Spleen (tissue), 11 donors: ENCODE data around the gene HACD2. TPM values are rescaled to one million over a fixed set of nuclear protein-coding genes. Genes with fewer than 3 reads are reported as not detected.
"Not testable (repeated sequence)": the region's sequence is repeated elsewhere in the genome, so short reads cannot be mapped to it uniquely, and the experiment has no call there.

Source experiments
- DNase-seq: peaks from one replicate; pipeline ENCODE4 v3.0.0-alpha.2; 2020
- H3K27ac ChIP-seq, 8 donors: fragments of 200-600 bp; sonication (generic) in 7 of 8; 1 replicate in 4 of 8; 2 replicates in 4 of 8; pipeline versions ENCODE4 v1.5.0 to v1.8.0; 2016 to 2021; ENCODE audit warnings: inconsistent platforms in 4 of 8, mild to moderate bottlenecking in 4 of 8, moderate library complexity in 1 of 8
- H3K27me3 ChIP-seq, 7 donors: fragments of 200-600 bp; sonication (generic) in 6 of 7; replicated peaks in 1 of 7; 1 replicate in 4 of 7; 2 replicates in 3 of 7; pipeline versions ENCODE4 v1.5.0 to v1.8.0; 2016 to 2021; ENCODE audit warnings: inconsistent platforms in 3 of 7, mild to moderate bottlenecking in 1 of 7
- H3K36me3 ChIP-seq, 6 donors: fragments of 200-600 bp; sonication (generic) in 5 of 6; 1 replicate in 4 of 6; 2 replicates in 2 of 6; pipeline versions ENCODE4 v1.5.0 to v1.8.0; 2016 to 2021; ENCODE audit warnings: inconsistent platforms in 2 of 6
- H3K4me1 ChIP-seq, 6 donors: fragments of 200-600 bp; sonication (generic) in 5 of 6; 1 replicate in 3 of 6; 2 replicates in 3 of 6; pipeline versions ENCODE4 v1.5.0 to v1.8.0; 2016 to 2021; ENCODE audit warnings: inconsistent platforms in 3 of 6
- H3K4me3 ChIP-seq, 8 donors: fragments of 200-600 bp; sonication (generic) in 7 of 8; 1 replicate in 4 of 8; 2 replicates in 4 of 8; pipeline versions ENCODE4 v1.5.0 to v1.8.0; 2016 to 2021; ENCODE audit warnings: inconsistent platforms in 4 of 8, mild to moderate bottlenecking in 4 of 8, moderate library complexity in 2 of 8
- H3K9me3 ChIP-seq, 8 donors: fragments of 200-600 bp; sonication (generic) in 7 of 8; 1 replicate in 4 of 8; 2 replicates in 4 of 8; pipeline versions ENCODE4 v1.5.0 to v1.8.0; 2016 to 2021; ENCODE audit warnings: inconsistent platforms in 4 of 8
- POLR2A ChIP-seq, 3 donors: fragments of 450-650 bp; IDR thresholded peaks; one replicate each; pipeline ENCODE4 v1.5.1; 2017; ENCODE audit warnings: antibody characterized with exemption in 3 of 3, mild to moderate bottlenecking in 1 of 3
- POLR2AphosphoS5 ChIP-seq, 3 donors: sonication (generic); formaldehyde crosslinking; IDR thresholded peaks; one replicate each; pipeline ENCODE4 v1.5.1; 2017; ENCODE audit warnings: antibody characterized with exemption in 3 of 3
- WGBS, 5 donors: extraction: QIAGEN DNeasy Blood & Tissue Kit in 3 of 5; methylation state at CpG; one replicate each; pipeline versions ENCODE4 v1.1.5 to v1.1.7; 2013 to 2018; 5-methylcytosine and 5-hydroxymethylcytosine counted together
- intact Hi-C: fragments of 100-400 bp; cut with DNase I; formaldehyde crosslinking; loops from one replicate; pipeline ENCODE4 v1.15.0; 2023; ENCODE audit warnings: low total_unique reads
- polyA plus RNA-seq, 3 donors: library from polyadenylated mRNA; stranded (reverse); fragments of 200-250 nt; gene quantifications; one replicate each; pipeline ENCODE4 v1.2.1, GENCODE V29; 2013
- total RNA-seq, 7 donors: library from RNA; depleted of rRNA in 3 of 7; stranded (reverse); fragments of >200 nt in 3 of 7; fragmentation: NEBNext Ultra II Directional in 4 of 7; extraction: Animal tissue kit (Norgen Biotek cat#: 25700) in 4 of 7; gene quantifications; one replicate each; pipeline versions ENCODE4 v1.1.0 to v1.2.1, GENCODE V29; 2016 to 2021
- TF ChIP-seq, protein P1 (sequence below), 11 experiments: fragments of 200-600 bp in 7 of 11; fragments of 450-650 bp in 4 of 11; sonication (generic) in 4 of 11; IDR thresholded peaks in 8 of 11; conservative IDR thresholded peaks in 3 of 11; 1 replicate in 7 of 11; 2 replicates in 4 of 11; pipeline versions ENCODE4 v1.4.0 to v1.8.0; 2016 to 2021; ENCODE audit warnings: antibody characterized with exemption in 11 of 11, inconsistent platforms in 4 of 11, mild to moderate bottlenecking in 1 of 11
- donor health status: healthy with polysubstance abuse.
- donor health status: DM: no; HTN: no; CAD: no; lungs with moderate emphysema.
- donor health status: DM: no; HTN: no; CAD: no.
- donor health status: Bipolar disorder and iron deficiency.
- donor health status: healthy.
- donor health status: DM: no; HTN: no; CAD: no.
- donor health status: DM: yes; HTN: yes; CAD: no.

Gene HACD2
- total and polyA plus RNA-seq, 10 donors = 6.0 to 26.6 (median 18.9) TPM

DNA sequence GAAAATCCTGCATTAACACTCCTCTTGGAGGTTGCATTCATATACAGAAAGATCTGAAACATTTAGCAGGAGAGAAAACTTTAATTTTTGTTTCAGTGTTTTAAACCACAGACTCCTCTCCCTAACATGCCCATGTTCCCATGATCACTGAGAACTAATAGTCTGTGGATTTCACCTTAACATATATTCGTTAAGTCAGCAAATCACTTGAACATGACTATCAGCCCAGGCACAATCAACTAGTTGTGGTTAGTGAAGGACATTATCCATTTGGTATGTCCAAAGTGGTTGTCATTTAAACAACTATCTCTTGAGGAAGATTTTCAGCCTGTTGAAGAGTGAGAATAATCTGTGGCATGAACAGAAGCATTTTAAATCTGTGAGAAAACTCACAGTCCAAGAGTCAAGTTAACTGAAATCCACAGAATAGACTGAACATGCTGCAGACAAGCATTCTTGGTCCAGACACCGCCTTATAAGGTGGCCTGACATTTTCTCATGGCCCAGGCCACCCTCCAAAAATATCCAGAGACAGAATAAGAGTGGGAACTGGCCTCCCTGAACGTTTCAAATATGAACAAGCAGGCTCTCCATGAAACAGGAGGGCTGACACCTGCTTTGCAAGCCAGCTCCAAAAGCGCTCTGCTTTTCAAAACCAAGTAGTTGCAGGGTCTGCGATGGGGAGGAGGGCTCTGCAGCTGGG, 96.1 kb downstream of the HACD2 start:
- WGBS, 5 donors = 71 to 90% (median 83%) methylated on average over 5 of the region's 5 CpGs
- DNase-seq = peak; percentile 13

DNA sequence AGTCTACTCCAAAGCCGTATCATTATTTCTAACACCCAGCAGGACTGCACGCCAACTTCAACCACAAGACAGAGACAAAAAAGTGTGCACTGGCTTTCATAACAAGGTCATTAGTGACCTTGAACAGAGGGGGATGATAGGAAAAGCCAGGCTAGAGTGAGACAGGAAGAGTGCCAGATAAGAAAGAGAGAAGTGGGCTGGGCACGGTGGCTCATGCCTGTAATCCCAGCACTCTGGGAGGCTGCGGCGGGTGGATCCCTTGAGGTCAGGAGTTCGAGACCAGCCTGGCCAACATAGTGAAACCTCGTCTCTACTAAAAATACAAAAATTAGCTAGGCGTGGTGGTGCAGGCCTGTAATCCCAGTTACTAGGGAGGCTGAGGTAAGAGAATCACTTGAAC, 97.8 kb downstream of the HACD2 start:
- peaks cover 0 to 14% (median 0%) of the 10 kb centered on the region in 6 donors for H3K36me3 ChIP-seq
- H3K27me3 ChIP-seq, H3K4me1 ChIP-seq, DNase-seq, H3K9me3 ChIP-seq, intact Hi-C loops, H3K27ac ChIP-seq, H3K4me3 ChIP-seq: not testable (repeated sequence)
- 64 to 79% (median 71%) methylated on average over 8 of the region's 8 CpGs for WGBS, 5 donors

More for the DNA sequence above, 96.1 kb downstream of the HACD2 start:
- intact Hi-C loops = no loop called here
- TF ChIP-seq, protein P1, sequence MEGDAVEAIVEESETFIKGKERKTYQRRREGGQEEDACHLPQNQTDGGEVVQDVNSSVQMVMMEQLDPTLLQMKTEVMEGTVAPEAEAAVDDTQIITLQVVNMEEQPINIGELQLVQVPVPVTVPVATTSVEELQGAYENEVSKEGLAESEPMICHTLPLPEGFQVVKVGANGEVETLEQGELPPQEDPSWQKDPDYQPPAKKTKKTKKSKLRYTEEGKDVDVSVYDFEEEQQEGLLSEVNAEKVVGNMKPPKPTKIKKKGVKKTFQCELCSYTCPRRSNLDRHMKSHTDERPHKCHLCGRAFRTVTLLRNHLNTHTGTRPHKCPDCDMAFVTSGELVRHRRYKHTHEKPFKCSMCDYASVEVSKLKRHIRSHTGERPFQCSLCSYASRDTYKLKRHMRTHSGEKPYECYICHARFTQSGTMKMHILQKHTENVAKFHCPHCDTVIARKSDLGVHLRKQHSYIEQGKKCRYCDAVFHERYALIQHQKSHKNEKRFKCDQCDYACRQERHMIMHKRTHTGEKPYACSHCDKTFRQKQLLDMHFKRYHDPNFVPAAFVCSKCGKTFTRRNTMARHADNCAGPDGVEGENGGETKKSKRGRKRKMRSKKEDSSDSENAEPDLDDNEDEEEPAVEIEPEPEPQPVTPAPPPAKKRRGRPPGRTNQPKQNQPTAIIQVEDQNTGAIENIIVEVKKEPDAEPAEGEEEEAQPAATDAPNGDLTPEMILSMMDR (IDR thresholded peaks at IDR 0.05 in 8 of 11, conservative IDR thresholded peaks at IDR 0.05 in 3 of 11) = no peak
- no peak for TF ChIP-seq POLR2A (IDR thresholded peaks at IDR 0.05)
- TF ChIP-seq POLR2AphosphoS5 (IDR thresholded peaks at IDR 0.05) = no peak
- no peak overlapping the region for H3K27ac ChIP-seq
- no peak overlapping the region for H3K4me3 ChIP-seq
- no peaks in the 10 kb centered on the region for H3K27me3 ChIP-seq
- H3K4me1 ChIP-seq = peaks cover 0 to 9% (median 0%) of the 10 kb centered on the region in 6 donors
- H3K9me3 ChIP-seq = no peaks in the 10 kb centered on the region
- peaks cover 0 to 24% (median 0%) of the 10 kb centered on the region in 6 donors for H3K36me3 ChIP-seq

DNA sequence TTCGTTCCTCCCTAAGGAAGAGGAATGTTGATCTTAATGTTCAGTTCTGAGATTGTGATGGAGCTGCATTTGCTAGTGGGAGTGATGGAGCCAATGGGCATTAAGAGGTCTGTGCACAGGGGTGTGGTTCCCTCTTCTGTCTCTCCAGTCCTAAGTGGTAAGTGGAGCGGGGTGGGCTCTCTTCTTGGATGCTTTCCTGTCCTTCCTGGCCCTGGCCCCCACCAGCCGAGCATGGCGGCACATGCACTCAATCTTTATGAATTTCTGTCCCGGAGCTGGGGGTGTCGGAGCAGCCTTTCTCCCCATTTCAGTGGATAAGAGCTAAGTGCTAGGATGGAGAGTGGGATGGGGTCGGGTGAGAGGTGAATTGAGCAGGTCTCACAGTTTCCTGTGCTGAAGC, 98.4 kb downstream of the HACD2 start:
- intact Hi-C loops = no loop called here
- 80 to 89% (median 82%) methylated on average over 7 of the region's 7 CpGs for WGBS, 5 donors

DNA sequence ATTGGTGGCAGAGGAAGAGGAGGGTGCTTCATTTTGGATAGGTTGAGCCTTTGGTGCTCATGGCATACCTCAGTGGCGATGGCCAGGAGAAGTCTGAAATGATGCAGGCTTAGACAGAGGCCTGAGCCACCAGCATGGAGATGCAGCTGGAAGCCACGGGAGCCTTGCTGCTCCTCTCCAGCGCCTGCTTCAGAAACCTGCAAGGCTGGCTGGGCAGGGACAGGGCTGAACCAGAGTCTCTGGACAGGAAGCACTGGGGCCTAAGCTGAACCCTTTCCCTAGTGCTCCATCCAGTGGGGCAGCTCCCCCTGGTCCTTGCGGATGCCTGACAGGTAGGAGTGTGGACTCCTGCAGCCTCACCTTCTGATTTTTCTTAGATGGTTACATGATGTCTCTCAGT, 99.3 kb downstream of the HACD2 start:
- 89 to 96% (median 91%) methylated on average over 4 of the region's 4 CpGs for WGBS, 5 donors
- DNase-seq = peak; percentile 64
- intact Hi-C loops = no loop called here

More for the DNA sequence above, 98.4 kb downstream of the HACD2 start:
- H3K9me3 ChIP-seq = no peaks in the 10 kb centered on the region
- H3K4me1 ChIP-seq = peaks cover 0 to 9% (median 0%) of the 10 kb centered on the region in 6 donors
- H3K27me3 ChIP-seq = no peaks in the 10 kb centered on the region
- H3K27ac ChIP-seq = no peak overlapping the region
- H3K36me3 ChIP-seq = peaks cover 0 to 12% (median 0%) of the 10 kb centered on the region in 6 donors
- DNase-seq = no peak
- H3K4me3 ChIP-seq = no peak overlapping the region
- TF ChIP-seq POLR2AphosphoS5 (IDR thresholded peaks at IDR 0.05) = no peak
- TF ChIP-seq, protein P1 (IDR thresholded peaks at IDR 0.05 in 8 of 11, conservative IDR thresholded peaks at IDR 0.05 in 3 of 11) = no peak
- TF ChIP-seq POLR2A (IDR thresholded peaks at IDR 0.05) = no peak

More for the DNA sequence above, 99.3 kb downstream of the HACD2 start:
- H3K27me3 ChIP-seq = no peaks in the 10 kb centered on the region
- peaks cover 0 to 3% (median 0%) of the 10 kb centered on the region in 6 donors for H3K36me3 ChIP-seq
- H3K4me3 ChIP-seq = no peak overlapping the region
- H3K4me1 ChIP-seq = peaks cover 0 to 12% (median 0%) of the 10 kb centered on the region in 6 donors
- TF ChIP-seq, protein P1 (IDR thresholded peaks at IDR 0.05 in 8 of 11, conservative IDR thresholded peaks at IDR 0.05 in 3 of 11) = no peak
- H3K9me3 ChIP-seq = no peaks in the 10 kb centered on the region
- no peak overlapping the region for H3K27ac ChIP-seq
